Islet of Langerhans (tissue), 1 donor: ENCODE measurements around the gene VEPH1.

ENCODE experiments used
- FAIRE-seq: peaks from one replicate; lab custom pipeline; 2011; peaks lifted over from hg19 to GRCh38; lab: Jason Lieb, UNC

The VEPH1 gene

DNA sequence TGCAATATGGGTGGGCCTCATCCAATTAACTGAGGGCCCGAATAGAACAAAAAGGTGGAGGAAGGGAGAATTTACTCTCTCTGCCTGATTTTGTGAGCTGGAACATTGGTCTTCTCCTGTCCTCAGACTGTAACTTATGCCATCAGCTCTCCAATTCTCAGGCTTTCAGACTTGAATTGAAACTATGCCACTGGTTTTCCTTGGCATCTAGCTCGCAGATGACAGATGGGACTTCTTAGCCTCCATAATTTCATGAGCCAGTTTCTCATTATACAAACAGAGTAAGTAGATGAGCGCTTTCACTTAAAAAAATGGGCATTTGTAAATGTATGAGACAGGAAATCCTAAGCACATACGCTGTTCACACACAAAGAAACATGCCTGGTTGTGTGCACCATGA is 75.3 kb downstream of the VEPH1 start:
- FAIRE-seq: no peak

DNA sequence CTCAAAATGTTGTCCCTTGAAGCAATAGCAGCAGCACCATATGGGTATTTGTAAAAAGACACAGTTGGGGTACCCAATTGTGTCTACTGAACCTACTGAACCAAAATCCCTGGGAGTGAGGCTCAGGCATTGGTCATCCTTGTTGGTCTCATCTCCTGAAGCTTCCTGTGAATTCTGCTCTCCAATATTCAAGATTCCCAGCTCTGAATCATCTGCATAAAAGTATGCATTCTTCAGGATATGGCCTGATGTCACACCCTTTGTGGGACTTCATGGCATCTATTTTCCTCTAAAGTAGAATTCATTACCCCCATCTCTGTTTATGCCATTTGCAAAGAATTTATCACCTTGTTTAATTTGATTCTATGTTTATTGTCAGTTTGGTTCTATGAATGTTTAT is 79.9 kb downstream of the VEPH1 start:
- no peak for FAIRE-seq

DNA sequence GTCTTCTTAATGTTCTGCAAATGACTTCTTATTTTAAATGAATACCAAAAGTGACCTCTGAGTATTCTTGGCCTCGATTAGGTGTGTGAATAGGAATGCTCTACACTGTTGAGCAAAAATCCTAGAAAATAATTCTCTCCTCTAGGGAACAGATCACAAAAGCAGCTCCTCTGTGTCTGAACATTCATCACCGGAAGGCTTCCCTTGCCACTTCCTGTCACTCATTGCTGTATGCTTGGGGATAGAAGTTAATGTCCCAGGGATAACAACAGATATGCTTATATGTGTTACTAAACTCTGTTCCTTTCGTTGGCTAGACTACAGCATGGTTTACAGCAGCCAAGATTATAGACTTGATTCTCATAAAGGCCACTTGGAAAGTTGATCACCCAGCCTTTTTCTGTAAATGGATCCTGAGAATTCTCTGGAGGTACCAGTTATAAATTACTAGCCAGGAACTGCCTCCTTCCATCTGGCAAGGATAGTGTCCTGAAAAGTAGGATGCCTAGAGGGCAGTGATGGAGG is 82.5 kb downstream of the VEPH1 start:
- no peak for FAIRE-seq

DNA sequence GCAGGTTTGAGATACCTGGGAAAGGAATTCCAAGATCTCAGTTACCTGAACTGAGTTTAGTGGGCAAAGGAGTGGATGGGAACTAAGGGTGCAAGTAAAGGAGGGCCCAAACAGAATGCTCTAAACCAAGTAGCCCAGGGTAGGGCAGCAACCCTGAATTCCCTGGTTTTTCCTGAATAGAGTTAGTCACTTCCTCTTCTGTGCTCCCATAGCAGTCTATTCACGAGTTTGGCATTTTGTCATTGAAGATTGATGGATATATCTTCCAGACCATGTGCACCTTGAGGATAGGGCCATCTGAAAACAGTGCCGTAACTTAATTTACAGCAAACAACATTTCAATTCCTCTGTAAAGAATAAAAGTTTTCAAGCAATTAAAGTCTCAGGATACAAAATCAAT is 85.1 kb downstream of the VEPH1 start:
- FAIRE-seq: no peak

DNA sequence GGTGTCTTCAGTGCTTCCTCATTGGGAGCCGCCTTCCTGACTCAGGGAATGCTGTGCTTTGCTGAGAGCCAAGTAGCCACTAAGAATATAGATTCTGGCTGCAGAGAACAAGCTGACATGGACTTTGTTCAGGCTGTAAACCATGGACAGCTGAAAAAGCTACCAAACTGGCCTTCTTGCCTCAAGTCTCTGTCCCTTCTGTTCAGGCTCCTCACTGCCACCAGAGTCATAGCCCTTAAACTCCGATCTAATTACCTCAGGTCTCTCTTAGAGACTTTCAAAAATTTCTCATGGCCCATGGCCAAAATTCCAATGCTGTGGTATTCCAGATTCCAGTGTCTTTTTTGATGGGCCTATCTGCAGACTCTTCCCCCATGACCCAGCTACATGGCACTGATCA is 86.0 kb downstream of the VEPH1 start:
- no peak for FAIRE-seq

DNA sequence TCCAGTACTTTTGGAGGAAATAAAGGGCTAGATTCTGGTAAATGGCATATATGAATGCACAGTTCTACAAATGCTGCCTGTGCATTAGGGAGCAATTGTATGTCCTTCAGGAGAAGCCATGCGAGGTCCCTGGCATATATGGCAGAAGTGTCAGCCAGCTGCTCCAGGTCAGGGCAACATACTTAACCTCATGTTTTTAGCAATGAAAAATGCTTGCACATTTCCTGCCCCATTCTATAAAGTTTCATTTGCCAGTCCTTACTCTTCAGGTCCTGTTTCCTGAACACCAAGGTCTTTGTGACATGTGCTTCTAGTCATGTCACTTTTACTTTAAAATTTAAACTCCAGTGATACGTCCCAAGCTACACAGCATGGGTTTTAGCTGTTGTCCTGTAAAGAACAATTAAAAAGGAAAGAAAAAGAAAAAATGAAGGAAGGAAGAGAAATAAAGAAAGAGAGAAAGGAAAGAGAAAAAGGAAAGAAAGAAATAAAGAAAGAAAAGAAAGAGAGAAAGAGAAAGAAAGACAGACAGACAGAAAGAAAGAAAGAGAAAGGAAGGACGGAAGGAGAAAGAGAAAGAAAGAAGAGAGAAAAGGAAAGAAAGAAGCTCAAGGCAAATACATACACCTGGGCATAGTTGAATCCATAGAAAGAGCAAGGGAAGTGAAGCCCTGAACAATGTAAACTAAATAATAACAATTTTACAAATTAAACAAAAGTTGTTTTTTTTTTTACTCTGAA is 86.7 kb downstream of the VEPH1 start:
- FAIRE-seq: no peak

DNA sequence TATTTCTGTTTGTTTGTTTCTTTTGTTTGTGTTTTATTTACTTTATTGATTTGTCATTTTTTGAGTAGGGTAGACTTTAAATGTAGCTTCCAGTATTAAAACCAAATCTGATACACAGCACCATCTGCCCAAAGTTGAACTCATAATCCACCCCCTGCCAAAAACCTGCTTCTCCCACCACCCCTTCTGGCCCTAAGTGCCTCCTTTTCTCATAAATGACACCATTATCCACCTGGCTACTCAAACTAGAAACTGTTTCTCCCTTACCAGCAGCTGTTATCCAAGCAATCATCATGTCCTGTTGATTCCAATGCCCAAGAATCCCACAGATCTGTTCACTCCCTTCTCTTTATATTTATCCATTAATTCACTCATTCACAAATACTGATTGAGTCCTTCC is 88.4 kb downstream of the VEPH1 start:
- no peak for FAIRE-seq

DNA sequence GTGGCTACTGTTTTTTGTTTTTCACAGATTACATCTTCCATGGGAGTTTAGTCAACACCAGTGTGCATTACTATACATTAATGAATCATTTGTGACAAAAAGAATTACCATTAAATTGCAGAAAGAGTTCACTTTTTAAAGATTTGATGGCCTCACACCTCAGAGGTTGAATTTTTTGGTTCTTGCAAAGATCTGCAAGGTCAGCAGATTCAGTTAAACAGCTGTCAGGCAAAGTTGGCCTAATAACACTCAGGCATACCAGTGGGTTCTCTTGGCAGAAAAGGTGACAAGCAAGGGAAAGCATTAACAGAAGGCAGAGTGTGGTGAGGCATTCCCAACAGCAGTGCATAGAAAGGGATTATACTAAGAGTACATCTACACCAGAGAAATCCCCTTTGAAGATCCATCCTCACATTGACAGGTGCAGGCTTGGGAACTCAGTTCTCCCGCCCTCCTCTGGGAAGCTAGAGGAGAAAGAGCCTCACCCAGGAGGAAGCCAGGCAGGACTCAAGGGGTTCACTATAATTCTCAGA is 90.8 kb downstream of the VEPH1 start:
- FAIRE-seq: no peak

DNA sequence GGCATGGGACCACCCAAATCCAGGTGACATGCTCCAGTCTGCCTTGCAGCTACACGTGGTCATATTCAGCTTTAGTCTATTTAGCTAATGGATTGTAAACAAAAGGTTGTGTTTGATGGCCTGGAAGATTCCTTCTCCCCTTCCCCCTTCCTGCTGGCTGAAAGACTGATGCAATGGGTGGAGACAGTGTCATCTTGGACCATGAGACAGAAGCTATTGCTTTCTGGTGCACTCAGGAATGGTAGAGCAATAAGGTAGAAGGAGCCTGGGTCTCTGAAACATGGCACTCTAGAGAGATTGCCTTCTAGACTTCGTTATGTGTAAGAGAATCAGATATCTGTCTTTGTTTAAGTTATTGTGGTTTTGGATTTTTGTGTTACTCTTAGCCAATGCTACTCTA is 92.3 kb downstream of the VEPH1 start:
- FAIRE-seq: no peak

DNA sequence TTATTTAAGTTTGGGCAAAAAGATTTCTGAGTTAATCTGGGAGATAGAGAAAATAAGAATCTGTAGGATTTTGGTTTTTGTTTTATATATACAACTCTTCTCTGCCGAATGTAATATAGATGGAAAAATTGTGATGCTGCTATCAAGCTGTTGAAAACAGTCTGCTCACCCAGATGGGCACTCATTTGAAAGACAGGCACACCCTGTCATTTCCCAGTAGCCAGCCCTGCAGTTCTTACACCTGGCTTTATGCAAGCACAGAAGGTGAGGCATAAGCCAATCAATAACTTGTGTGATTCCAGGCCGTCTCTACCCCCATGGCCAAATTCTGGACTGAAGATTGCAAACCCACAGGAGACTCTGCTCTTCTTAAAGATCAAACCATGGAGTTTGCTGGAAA is 93.7 kb downstream of the VEPH1 start:
- no peak for FAIRE-seq

DNA sequence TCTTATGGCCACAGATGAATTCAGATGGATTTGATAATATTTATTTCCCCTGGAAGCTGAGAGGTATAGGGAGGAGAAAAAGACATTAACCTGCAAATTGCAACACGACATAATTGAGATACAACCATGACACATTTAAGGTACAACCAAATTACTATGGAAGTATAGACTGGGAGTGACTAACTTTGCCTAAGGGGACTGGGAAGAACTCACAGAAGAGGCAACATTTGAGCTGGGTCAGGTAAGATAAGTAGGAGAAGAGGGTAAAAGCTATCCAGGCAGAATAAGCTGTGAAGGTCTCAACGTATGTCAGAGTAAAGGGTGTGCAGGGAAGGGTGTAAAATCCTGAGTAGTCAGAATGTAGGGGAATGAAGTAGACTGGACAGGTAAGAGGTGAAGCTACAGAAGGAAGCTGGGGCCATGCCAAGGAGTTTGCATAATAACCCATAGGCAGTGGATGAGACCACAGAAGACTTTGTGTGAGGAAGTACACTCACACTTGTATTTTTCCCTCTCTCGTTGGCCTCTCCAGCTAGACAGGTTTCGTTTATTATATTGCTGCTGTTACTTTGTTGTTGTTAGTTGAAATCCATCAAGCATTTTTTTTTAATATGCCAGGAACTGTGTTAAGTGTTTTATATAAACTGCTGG is 94.6 kb downstream of the VEPH1 start:
- FAIRE-seq: no peak

DNA sequence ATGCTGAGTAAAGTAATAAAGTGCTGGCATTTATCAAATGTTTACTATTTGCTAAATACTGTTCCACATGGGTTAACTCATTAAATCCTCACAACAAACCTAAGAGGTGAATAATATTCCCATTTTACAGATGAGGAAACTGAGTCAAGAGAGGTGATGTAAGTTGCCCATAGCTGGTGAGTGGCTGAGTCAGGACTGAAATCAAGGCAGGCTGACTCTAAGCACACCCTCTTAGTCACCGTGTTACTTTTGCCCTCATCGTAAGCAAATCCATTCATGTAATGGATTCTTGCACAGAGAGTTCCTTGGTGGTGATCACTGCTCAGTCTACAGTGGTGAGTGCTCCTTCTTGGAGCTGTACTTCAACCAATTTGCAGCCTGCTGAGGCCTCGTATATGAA is 95.4 kb downstream of the VEPH1 start:
- no peak for FAIRE-seq

DNA sequence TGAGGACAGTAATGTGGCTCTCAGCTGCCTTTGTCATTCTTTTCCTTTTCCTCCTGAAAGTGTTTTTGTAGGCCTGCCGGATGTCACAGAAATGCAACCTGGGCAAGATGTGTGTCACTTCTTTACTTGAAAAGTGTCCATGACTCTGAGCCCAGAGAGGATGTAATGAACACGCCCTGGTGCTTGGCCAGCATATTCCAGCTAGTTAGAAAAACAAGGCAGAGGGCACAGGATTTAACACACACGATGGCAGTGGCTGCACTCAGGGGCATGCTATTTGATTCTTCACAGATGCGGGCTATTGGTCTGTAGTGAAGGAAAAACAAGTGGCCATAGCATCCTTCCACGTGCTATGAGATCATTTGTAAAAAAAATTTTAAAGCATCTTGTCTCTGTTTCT is 96.8 kb downstream of the VEPH1 start:
- FAIRE-seq: no peak

DNA sequence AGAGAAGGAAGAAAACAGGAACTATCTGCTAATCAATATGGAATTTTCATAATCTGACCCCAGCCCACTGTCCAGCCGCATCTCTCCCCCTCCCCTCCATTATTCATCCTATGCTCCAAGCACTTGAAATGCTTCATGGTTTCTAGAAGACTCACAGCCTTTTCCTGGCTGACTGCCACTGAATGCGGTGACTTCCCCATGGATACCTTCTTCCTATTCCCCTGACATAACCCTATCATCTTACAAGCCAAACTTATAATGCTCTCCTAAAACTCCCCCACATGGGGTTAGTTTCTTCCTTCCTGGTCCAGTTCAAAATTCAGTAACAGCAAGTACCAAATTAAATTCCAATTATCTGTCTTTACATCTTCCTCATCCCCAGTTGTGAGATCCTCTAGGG is 97.8 kb downstream of the VEPH1 start:
- FAIRE-seq: no peak

DNA sequence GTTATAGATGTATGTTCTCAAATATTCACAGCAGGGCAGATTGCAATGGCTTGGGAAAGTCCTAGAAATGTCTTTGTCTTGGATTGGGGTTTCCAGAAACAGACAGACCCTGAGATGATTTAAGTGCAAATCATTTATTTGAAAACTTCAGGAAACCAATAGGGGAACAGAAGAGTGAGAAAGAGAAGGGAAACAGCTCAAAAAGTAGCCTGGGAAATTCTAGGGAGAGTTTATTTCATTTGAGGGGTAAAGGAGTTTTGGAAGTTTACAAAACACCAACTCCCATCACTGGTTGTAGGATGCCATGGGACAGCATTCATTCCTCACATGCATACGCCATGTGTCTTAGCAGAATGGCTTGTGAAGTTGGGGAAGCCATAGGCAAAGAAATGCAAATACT is 98.8 kb downstream of the VEPH1 start:
- no peak for FAIRE-seq

DNA sequence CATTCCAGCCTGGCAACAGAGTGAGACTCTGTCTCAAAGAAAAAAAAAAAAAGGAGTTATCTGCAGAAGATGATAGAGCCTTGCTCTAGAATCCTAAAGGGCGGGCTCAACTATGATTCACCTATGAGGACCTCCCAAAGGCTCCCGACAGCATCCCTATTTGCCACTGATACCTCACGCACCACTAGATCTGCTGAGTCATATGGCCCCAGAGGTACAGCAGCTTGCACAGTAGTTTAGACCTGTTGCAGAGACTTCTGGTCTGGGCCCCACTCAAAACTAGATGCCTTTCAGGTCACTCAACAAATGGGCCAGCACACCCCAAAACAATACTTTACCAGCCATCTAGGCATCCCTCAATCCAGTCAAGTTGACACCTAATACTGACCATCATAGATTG is 104.6 kb downstream of the VEPH1 start:
- FAIRE-seq: no peak

DNA sequence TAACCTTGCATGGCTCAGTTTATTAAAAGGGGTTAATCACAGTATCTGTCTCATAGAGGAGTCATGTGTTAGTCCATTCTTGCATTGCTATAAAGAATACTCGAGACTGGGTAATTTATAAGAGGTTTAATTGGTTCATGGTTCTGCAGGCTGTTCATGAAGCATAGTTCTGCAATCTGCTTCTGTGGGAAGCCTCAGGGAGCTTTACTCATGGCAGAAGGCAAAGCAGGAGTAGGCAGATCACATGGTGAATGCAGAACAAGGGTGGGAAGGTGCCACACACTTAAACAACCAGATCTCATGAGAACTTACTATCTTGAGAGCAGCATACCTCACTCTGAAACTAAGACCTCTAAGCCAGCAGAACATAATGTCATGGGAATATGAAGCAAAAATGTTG is 108.8 kb downstream of the VEPH1 start:
- FAIRE-seq: no peak

DNA sequence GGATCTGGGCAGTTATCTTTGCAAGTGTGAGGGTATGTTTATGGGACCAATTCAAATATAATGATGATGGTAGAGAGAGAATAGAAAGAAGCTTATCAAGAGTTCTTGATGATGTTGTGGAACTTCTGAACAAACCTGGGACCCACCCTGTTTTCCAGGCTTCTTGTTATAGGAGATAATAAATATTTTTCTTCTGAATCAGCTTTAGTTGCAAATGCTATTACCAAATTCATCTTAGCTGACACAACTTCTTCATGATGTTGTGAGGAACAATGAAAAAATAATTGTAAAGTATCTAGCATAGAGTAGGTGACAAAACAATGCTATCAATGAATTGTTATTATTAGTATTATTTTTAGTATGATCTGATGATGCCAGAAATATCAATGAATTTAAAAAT is 110.1 kb downstream of the VEPH1 start:
- FAIRE-seq: no peak

DNA sequence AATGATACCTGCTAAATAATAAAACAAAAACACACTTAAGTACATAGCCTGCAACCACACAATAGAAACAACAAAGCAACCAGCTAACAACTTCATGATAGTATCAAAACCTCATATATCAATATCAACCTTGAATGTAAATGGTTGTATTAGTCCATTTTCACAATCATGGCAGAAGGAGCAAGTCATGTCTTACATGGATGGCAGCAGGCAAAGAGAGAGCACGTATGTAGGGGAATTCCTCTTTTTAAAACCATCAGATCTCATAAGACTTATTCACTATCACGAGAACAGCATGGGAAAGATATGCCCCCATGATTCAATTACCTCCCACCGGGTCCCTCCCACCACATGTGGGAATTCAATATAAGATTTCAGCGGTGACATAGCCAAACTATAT is 111.1 kb downstream of the VEPH1 start:
- no peak for FAIRE-seq

DNA sequence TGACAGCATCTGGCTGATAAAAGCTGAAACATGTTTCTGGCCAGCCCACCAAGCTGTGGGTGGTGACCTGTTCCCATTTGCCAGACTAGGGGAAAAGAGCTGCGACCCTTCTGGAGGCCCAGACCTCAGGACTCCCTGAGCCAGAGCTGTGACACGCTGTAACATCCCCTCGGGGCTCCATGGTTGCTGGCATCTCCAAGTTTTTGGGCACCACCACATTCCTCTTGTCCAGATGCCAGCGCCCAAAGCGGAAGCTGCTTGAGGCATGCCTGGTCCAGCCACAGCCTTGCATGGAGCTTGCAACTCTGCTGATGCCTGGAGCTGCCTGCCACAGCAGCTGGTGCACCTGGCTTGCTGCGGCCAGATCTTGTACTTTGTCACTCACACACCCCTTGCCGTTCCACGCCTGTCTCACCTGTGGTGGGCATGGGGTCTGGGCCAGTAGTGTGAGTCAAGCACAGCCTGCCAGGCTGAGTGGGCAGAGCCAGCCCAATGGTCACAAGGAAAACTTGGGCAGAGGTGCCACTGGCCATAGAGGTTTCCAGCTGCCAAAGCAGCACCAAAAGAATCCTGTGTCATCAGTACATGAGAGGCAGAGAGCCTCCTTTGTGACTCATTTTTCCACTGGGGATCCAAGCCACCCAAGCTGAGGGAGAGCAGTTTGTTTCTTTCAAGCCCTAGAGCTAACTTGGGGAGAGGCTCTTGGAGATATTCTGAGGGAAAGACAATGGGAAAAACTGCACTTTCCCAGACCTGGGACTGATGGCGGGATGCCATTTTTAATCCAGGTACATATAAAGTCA is 112.3 kb downstream of the VEPH1 start:
- FAIRE-seq: no peak

DNA sequence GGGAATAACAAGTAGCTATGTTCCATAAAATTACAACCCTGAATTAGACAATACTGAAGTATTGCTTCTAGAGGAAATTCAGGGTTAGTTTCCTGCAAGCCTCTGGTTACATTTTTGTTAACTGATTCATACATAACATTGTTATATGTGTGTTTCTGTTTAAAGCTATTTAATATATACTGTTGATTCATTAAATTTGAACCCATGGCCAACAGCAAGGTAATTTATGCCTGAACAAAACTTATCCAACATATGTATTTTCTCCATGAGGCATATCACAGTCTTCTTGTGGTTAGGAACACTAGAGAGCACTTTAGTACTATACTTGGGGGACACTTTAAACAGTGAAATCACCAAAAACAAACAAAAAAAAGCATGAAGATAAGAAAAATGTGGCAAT is 114.2 kb downstream of the VEPH1 start:
- FAIRE-seq: no peak

DNA sequence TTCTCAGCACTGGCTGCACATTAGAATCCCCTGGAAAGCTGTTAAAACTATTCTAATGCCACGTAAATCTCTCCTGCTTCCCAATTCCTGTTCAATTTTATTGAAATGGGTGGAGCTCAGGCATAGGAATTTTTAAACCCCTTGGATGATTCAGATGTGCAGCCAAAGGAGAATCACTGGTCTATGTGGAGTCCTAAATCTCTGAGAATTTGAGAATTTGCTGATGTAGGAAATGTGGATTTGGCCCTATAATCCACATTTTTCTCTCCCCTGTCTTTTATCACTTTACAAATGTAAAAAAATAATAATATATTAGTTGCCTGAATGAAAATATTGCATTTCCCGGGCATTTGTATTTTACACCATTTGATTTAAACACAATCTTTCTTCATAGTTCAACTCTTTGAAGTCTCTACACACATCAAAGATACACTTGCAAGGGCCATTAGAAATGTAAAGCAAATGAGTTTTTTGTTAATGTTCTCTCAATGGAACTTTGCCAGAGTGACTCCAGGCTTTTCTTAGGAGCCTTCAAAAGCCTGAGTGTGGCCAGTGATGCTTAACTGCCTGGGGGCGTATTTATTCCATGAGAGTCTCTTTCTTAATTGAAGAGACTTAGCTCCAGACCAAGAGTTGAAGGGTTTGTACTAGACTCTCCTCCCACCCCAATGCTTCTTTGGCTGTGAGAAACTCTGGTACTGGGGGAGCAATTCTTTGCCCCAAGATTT is 115.3 kb downstream of the VEPH1 start:
- FAIRE-seq: no peak
